Activated gamma-delta T cell (primary cell): ENCODE results near the gene ELN.
"Not testable (repeated sequence)": the region's sequence is repeated elsewhere in the genome, so short reads cannot be mapped to it uniquely, and the experiment has no call there.

Experiments
- DNase-seq: peaks from one replicate; lab custom pipeline; 2025; lab: John Stamatoyannopoulos, UW

ELN gene

GRCh38 chr7:74000489-74001149 lies 27.4 kb upstream of the ELN start:
- DNase-seq, result no peak

- DNase-seq, result no peak
Measured at GRCh38 chr7:74001150-74001494, 26.9 kb upstream of the ELN start.

GRCh38 chr7:74002474-74003017 lies 25.4 kb upstream of the ELN start:
- no peak for DNase-seq

- DNase-seq, result no peak
Measured at GRCh38 chr7:74003621-74004020, 24.4 kb upstream of the ELN start.

- no peak for DNase-seq
Measured at GRCh38 chr7:74006032-74006431, 21.9 kb upstream of the ELN start.

- DNase-seq, result no peak
Measured at GRCh38 chr7:74006451-74007241, 21.3 kb upstream of the ELN start.

GRCh38 chr7:74007242-74007567 lies 20.8 kb upstream of the ELN start:
- no peak for DNase-seq

GRCh38 chr7:74008687-74009086 lies 19.3 kb upstream of the ELN start:
- no peak for DNase-seq

GRCh38 chr7:74009719-74010118 lies 18.3 kb upstream of the ELN start:
- DNase-seq, result no peak

GRCh38 chr7:74010407-74010806 lies 17.6 kb upstream of the ELN start:
- DNase-seq, result no peak

- DNase-seq, result not testable (repeated sequence)
Measured at GRCh38 chr7:74011421-74011820, 16.6 kb upstream of the ELN start.

- DNase-seq, result no peak
Measured at GRCh38 chr7:74012842-74013249, 15.1 kb upstream of the ELN start.

- DNase-seq, result no peak
Measured at GRCh38 chr7:74013539-74014272, 14.3 kb upstream of the ELN start.

- DNase-seq, result no peak
Measured at GRCh38 chr7:74014931-74015330, 13.0 kb upstream of the ELN start.

- DNase-seq, result no peak
Measured at GRCh38 chr7:74015670-74016069, 12.3 kb upstream of the ELN start.

- no peak for DNase-seq
Measured at GRCh38 chr7:74017125-74017524, 10.8 kb upstream of the ELN start.

GRCh38 chr7:74018246-74018895 lies 9.6 kb upstream of the ELN start:
- no peak for DNase-seq

- DNase-seq, result no peak
Measured at GRCh38 chr7:74019149-74019548, 8.8 kb upstream of the ELN start.

- no peak for DNase-seq
Measured at GRCh38 chr7:74020390-74020789, 7.6 kb upstream of the ELN start.

- DNase-seq, result no peak
Measured at GRCh38 chr7:74021546-74022320, 6.2 kb upstream of the ELN start.

GRCh38 chr7:74022507-74022906 lies 5.5 kb upstream of the ELN start:
- no peak for DNase-seq
